HepG2 (cell line): ENCODE measurements around the gene BCAM. TPM values are rescaled to one million over a fixed set of nuclear protein-coding genes. Genes with fewer than 3 reads are reported as not detected.
A peak's percentile ranks its signal among the peaks of the same experiment; 100 is the strongest.

Experiments used
- CCAR2 ChIP-seq: fragments of 200-400 bp; formaldehyde crosslinking; optimal IDR thresholded peaks from 2 replicates; pipeline ENCODE3; 2018; ENCODE audit warnings: low read depth, mild to moderate bottlenecking, low read length, moderate library complexity
- CSRNP1 ChIP-seq: sonication (generic); formaldehyde crosslinking; IDR thresholded peaks from 2 replicates; pipeline ENCODE4 v1.8.1; 2023; ENCODE audit warnings: mild to moderate bottlenecking, missing genetic modification reagents
- FOXO4 ChIP-seq: sonication (generic); formaldehyde crosslinking; conservative IDR thresholded peaks from 2 replicates; pipeline ENCODE4 v1.8.1; 2023; ENCODE audit warnings: missing genetic modification reagents
- HMGA1 ChIP-seq: sonication (generic); formaldehyde crosslinking; conservative IDR thresholded peaks from 2 replicates; pipeline ENCODE4 v1.4.0; 2020; ENCODE audit warnings: missing genetic modification reagents
- LRRFIP1 ChIP-seq: sonication (generic); formaldehyde crosslinking; conservative IDR thresholded peaks from 2 replicates; pipeline ENCODE4 v1.4.0; 2020; ENCODE audit warnings: missing genetic modification reagents
- NFAT5 ChIP-seq: sonication (generic); formaldehyde crosslinking; IDR thresholded peaks from 2 replicates; pipeline ENCODE4 v1.4.0; 2020; ENCODE audit warnings: missing genetic modification reagents
- ZIK1 ChIP-seq: sonication (generic); formaldehyde crosslinking; IDR thresholded peaks from 2 replicates; pipeline ENCODE4 v1.5.0; 2020; ENCODE audit warnings: mild to moderate bottlenecking, low read depth, missing genetic modification reagents, borderline replicate concordance
- ZNF251 ChIP-seq: sonication (generic); formaldehyde crosslinking; IDR thresholded peaks from 2 replicates; pipeline ENCODE4 v1.9.0; 2021; ENCODE audit warnings: mild to moderate bottlenecking, missing genetic modification reagents
- polyA plus RNA-seq, 8 experiments: library from polyadenylated mRNA; depleted of rRNA in 3 of 8; stranded (reverse) in 7 of 8; unstranded in 1 of 8; fragments of >200 nt; fragmentation: Illumina TruSeq in 4 of 8; extraction: Trizol in 4 of 8; gene quantifications; 2 replicates each; pipeline versions ENCODE4 v1.2.1 to v1.2.3, GENCODE V29; 2011 to 2016; ENCODE audit warnings: low read depth in 4 of 8, missing spikeins in 1 of 8, mixed read lengths in 1 of 8; ENCODE audit not compliant: insufficient read depth in 1 of 8
- total RNA-seq, 5 experiments: library from RNA; depleted of rRNA; stranded (reverse); fragments of >200 nt; fragmentation: Illumina TruSeq; extraction: Trizol; gene quantifications; 2 replicates each; pipeline ENCODE4 v1.2.3, GENCODE V29; 2016; ENCODE audit warnings: low read depth in 1 of 5
- TF ChIP-seq, protein P1 (sequence below), 2 experiments: sonication (generic) in 1 of 2; formaldehyde crosslinking in 1 of 2; IDR thresholded peaks; 2 replicates each; pipeline versions ENCODE4 v1.4.0 to v1.6.1; 2018 to 2020; ENCODE audit warnings: missing genetic modification reagents in 2 of 2, borderline replicate concordance in 1 of 2, low read depth in 1 of 2, mild to moderate bottlenecking in 1 of 2, missing biosample characterization in 1 of 2
- TF ChIP-seq, protein P2 (sequence below): sonication (generic); formaldehyde crosslinking; IDR thresholded peaks from 2 replicates; pipeline ENCODE4 v1.4.0; 2020; ENCODE audit warnings: missing genetic modification reagents

Gene BCAM
- total and polyA plus RNA-seq, 2 of the 13 experiments (the other 11 are each of a cell fraction or from before 2014, with no cell fraction given): 51.2 to 62.7 TPM

- no peak for TF ChIP-seq LRRFIP1 (CRISPR knock-in tag)
- TF ChIP-seq, protein P1, sequence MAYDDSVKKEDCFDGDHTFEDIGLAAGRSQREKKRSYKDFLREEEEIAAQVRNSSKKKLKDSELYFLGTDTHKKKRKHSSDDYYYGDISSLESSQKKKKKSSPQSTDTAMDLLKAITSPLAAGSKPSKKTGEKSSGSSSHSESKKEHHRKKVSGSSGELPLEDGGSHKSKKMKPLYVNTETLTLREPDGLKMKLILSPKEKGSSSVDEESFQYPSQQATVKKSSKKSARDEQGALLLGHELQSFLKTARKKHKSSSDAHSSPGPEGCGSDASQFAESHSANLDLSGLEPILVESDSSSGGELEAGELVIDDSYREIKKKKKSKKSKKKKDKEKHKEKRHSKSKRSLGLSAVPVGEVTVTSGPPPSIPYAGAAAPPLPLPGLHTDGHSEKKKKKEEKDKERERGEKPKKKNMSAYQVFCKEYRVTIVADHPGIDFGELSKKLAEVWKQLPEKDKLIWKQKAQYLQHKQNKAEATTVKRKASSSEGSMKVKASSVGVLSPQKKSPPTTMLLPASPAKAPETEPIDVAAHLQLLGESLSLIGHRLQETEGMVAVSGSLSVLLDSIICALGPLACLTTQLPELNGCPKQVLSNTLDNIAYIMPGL (CRISPR knock-in tag; IDR thresholded peaks at IDR 0.05; ENCODE audit: borderline replicate concordance in 1 of 2, low read depth in 1 of 2): 0 out of 4 replicates have a peak, but pooled peaks of 1 of the 2 experiments have one; percentile 21
- TF ChIP-seq CSRNP1 (CRISPR knock-in tag): no peak
- TF ChIP-seq CCAR2: no peak
- TF ChIP-seq NFAT5 (CRISPR knock-in tag): no peak
- TF ChIP-seq FOXO4: no peak
- TF ChIP-seq ZIK1 (CRISPR knock-in tag): no peak
- TF ChIP-seq, protein P2, sequence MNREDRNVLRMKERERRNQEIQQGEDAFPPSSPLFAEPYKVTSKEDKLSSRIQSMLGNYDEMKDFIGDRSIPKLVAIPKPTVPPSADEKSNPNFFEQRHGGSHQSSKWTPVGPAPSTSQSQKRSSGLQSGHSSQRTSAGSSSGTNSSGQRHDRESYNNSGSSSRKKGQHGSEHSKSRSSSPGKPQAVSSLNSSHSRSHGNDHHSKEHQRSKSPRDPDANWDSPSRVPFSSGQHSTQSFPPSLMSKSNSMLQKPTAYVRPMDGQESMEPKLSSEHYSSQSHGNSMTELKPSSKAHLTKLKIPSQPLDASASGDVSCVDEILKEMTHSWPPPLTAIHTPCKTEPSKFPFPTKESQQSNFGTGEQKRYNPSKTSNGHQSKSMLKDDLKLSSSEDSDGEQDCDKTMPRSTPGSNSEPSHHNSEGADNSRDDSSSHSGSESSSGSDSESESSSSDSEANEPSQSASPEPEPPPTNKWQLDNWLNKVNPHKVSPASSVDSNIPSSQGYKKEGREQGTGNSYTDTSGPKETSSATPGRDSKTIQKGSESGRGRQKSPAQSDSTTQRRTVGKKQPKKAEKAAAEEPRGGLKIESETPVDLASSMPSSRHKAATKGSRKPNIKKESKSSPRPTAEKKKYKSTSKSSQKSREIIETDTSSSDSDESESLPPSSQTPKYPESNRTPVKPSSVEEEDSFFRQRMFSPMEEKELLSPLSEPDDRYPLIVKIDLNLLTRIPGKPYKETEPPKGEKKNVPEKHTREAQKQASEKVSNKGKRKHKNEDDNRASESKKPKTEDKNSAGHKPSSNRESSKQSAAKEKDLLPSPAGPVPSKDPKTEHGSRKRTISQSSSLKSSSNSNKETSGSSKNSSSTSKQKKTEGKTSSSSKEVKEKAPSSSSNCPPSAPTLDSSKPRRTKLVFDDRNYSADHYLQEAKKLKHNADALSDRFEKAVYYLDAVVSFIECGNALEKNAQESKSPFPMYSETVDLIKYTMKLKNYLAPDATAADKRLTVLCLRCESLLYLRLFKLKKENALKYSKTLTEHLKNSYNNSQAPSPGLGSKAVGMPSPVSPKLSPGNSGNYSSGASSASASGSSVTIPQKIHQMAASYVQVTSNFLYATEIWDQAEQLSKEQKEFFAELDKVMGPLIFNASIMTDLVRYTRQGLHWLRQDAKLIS (CRISPR knock-in tag): no peak
- TF ChIP-seq ZNF251: no peak
- no peak for TF ChIP-seq HMGA1
These were observed 47.6 kb downstream of the BCAM start (continued) for GRCh38 chr19:44856421-44857083.
